Glomerular visceral epithelial cell (primary cell): ENCODE measurements around the gene SCMH1.

Experiments
- DNase-seq: peaks from one replicate; pipeline ENCODE4 v3.0.0-alpha.2; 2016; ENCODE audit errors: extremely low spot score

SCMH1 gene

DNA sequence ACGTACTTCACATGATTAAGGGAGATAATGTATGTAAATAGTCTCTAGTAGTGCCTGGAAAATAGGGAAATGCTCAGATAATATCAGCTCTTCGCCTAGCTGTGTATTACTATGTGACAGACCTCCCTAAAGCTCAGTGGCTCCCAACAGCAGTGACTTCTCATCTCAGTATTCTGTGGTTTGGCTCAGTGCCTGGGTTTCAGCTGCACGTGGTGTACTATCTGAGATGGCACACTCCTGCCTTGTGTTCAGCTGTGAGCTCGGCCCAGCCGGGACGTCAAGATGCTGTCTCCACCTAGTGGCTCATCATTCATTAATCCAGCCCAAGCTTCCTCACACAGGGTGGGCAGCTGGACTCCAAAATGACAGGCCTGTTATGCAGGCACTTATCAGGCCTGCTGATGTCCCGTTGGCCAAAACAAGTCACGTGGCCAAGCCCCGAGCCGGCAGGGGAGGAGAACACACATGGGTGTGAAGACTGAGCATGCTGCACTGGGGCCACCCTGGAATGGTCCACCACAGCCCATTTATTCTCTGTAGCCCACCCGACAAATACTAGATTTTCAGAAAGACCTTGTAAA, 238.4 kb downstream of the SCMH1 start:
- peak; percentile 99 for DNase-seq

GRCh38 chr1:41003127-41003639, 238.9 kb downstream of the SCMH1 start:
- DNase-seq, result no peak

DNA sequence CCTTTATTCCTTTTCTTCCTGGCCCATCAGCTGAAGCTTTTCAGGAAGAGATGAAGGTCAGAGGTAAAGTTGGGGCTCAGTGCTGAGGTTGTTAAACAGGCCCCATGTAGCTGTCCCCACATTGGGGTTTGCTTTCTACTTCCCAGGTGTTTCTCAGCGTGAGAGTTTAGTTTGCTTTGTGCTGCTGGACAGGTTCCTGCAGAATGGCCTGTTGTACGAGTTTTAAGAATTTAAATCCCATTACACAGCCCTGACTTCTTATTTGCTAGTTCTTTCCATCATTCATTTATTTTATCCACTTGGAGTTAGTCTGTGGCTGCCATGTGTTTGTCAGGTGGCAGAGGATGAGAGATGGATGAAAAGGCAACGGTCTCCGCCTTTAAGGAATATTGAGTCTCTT, 243.4 kb downstream of the SCMH1 start:
- no peak for DNase-seq

- DNase-seq, result no peak
These were observed 245.0 kb downstream of the SCMH1 start for GRCh38 chr1:40997096-40997495.

DNA sequence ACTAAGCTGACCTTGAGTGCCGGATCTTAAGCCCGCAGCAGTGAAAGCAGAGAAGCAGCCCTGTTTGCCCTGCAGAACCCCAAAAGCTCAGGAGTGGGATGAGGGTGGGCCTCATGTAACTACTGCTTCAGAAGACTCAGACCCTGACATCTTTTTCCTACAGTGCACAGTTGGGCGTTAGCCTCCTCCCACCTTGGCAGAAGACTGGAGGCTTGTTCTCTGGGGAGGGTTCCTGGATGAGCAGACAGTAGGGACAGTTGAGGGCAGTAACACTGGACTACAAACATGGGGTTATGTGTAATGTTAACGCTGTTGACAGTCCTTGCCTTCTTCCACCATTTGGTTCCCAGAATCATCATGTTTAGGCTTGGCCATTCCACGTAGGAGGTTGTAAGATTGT, 253.0 kb downstream of the SCMH1 start:
- DNase-seq, result no peak

DNA sequence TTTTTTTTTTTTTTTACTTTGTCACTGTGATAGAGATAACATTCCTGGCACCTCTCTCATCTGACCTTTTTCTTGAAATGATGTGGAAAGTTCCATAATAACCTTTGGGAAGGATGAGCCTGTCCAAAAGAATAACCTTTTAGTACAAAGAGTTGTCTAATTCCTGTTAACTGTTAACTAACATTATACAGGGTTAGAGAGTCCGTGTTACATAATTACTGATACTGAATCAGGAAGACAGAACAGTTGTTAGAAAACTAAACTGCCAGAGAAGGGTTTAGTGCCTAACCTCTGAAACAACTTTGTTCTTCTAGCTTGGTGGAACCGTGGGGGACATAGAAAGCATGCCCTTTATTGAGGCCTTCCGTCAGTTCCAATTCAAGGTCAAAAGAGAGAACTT, 253.8 kb downstream of the SCMH1 start:
- no peak for DNase-seq

GRCh38 chr1:40987439-40988276, 254.4 kb downstream of the SCMH1 start:
- no peak for DNase-seq

DNA sequence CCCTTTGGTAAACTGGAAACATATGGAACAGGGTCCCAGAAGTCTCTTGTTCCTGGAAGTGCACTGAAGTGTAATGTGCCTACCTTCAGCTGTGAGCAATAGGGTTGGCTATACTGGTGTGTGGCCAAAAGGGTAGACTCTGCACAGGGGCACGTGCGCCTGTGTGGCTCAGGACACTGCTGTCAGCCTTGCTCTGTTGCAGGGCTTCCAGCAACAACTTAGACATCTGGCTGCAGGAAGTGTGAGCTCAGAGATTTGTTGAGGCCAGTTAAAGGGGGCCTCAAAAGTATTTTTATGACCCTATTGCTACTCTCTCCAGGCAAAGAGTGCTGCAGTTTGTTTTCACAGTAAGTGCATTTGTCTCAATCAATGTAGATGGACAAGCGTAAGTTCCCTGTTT, 255.2 kb downstream of the SCMH1 start:
- no peak for DNase-seq

GRCh38 chr1:40986328-40986783, 255.8 kb downstream of the SCMH1 start:
- no peak for DNase-seq

DNA sequence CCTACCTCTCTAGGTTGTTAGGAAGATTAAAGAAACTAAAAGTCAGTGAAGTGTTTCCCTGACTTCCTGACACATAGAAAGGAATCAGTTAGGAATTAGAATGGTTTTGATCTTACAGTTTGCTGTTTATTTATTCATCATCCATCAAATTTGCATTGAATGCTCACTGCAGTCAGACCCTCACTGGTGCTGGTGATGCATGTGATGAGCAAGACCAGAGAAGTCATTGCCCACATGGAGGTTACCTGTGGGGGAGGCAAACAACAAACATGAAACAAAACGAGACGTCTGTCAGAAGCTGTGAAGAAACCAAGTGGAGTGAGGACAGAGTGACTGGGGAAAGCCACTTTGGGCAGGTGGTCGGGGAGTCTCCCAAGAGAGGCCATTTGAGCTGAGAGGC, 256.2 kb downstream of the SCMH1 start:
- no peak for DNase-seq

- no peak for DNase-seq
These were observed 256.9 kb downstream of the SCMH1 start for GRCh38 chr1:40985161-40985560.

- no peak for DNase-seq
These were observed 257.6 kb downstream of the SCMH1 start for GRCh38 chr1:40984531-40984930.

- DNase-seq, result no peak
These were observed 258.0 kb downstream of the SCMH1 start for GRCh38 chr1:40984066-40984465.

- no peak for DNase-seq
These were observed 258.8 kb downstream of the SCMH1 start for GRCh38 chr1:40983286-40983685.

DNA sequence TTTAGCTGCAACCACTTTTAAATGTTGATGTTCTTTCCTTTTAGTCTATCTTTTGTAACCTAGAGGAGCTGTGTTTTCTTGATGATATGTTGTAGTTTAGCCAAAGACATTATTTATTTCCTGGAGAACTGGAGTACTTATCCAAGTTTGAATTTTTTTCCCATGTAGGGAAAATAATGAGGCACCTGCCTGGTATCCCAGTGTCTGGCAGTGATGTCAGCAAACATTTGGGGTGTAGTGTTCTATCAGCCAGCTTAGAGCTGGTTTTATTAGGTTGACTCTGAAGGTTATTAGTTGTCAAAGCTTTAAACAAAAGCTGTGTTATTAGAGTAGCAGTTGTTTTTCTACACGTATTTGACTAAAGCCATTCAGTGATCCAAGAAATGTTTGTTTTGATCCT, 259.4 kb downstream of the SCMH1 start:
- DNase-seq, result no peak

DNA sequence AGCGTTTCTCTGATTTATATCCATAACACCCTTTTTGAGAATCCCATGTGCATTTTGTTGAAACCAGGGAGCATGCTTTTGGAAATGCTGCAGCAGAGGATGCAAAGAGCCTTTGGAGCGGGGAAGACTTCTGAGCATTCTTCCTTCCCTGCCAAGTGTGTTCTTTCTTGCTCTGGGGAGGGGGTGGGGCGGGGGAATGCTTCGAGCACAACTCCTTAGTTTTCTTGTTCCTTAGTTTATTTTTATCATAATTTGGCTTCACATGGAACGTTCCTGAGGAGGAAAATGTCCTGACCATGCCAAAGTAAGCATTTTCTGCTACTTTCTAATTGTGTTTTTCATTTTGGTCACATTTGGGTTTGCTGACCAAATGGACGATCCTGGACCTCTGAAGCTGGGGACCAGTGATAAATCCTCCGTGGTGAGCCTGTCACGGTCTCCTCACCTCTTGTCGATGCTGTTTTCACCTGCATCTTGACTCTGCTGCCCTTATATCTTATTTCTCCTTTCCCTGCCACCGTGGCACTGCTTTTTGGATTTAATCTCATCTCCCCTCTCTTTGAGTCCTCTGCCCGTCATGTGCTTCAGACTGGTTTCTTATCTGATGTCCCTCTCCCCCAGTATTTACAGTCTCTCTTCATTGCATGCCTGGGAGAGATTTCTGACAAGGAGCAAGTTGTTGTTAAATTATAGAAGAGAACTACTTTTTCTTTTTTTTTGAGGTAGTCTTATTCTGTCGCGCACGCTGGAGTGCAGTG, 260.2 kb downstream of the SCMH1 start:
- DNase-seq, result no peak

DNA sequence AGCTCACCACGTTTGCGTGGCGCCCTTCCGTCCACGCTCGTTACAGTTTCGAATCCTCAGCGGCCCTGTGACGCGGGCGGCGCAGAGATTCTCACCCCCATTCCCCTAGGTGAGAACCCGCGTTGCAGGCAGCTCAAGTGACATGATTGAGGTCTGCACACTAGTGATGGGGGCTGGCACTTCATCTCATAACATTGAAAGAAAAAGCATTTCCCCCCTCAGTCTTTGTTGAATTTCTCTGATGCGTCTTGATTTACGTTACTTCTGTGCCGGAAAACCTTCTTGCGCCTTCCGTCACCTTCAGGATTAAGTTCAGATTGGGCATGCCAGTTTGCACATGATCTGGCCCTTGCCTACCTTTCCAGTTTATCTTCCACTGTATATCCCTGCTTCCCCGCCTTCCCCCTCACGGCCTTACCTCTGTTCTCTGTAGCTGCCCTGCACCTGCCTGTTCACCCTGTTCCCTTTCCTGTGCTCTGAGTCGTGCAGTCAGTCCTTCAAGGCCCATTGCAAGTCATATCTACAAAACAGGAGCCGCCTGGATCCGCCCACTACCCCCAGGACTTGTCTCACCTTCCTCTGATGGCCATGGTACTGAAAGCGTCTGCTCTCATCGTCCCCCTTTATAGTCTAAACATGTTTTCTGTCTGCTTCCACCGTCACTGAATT, 261.5 kb downstream of the SCMH1 start:
- DNase-seq, result peak; percentile 66

DNA sequence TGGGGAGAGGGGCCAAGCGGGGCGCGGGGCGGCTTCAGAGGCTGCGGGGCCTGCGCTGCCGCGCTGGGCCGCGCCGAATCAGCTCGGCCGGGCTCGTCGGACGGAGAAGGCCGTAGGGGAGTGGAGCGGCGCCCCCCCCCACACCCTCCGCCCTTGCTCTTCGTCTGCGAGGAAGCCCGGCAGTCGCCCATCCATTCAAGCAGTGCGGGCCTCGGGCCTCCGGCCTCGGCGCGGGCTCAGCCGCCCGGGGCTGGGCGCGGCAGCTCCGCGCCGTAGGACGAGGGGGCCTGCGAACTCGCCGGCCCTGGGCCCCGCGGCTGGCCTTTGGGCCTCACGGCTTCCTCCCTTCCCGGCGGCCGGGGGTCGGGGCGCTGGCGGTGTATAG, 262.0 kb downstream of the SCMH1 start:
- no peak for DNase-seq

DNA sequence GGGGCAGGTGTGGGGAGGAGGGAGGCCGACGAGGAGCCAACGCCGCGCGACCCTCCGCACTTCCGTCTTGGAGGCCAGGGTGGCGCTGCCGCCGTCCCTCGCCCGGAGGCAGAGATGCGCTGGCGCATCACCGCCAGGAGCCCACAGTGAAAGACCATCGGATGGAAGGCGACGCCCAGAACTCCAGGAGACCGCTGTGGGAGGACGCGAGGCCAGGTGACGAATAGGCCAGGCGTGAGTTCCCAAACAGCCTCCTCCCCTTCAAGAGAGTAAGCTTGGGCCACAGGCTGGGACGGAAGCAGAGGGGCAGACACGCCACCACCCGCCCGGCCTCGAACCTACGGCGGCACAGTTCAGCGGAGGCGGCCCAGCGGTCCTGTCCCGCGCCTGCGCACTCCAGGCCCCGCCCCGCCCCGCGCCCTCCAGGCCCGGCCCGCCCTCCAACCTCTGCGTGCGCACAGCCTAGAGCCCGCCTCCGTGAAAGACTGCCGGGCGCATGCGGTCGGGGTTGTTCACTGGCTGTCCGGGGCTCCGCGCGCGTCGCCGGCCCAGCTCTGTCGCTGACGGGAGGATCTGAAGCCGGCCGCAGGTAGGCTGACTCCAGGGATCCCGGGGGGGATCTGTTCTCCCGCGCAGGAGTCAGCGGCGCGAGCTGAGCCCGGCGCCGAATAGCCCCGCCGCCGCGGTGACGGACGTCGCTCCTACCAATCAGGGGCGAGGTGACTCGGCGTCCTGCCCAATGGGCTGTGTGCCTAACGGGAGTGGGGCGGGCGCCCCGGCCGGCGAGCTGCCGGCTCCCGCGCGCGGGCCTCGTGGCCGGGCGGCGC, 262.7 kb downstream of the SCMH1 start, which contains the start of gene CTPS1:
Gene CTPS1, plus strand, starts transcription at position 456 of the 827 bp plus-strand sequence. CDS start 3,595 bp downstream, outside the sequence.
- peak; percentile 95 for DNase-seq

DNA sequence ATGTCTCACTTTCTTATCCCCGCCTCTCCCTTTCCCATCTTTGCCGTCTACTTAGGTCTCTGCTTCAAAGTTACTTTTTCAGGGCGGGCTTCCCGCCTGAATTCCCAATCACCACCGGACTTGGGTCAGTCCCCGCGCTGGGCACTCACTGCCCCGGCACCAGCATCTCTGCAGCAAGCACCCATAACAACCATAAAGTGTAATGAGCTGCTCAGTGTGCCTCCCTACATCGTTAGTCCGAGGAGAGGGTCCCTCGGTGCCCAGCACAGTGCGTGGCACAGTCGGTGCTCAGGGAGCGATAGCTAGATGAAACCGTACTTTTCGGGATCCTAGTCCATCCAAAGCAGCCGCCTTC, 263.2 kb downstream of the SCMH1 start:
- no peak for DNase-seq

DNA sequence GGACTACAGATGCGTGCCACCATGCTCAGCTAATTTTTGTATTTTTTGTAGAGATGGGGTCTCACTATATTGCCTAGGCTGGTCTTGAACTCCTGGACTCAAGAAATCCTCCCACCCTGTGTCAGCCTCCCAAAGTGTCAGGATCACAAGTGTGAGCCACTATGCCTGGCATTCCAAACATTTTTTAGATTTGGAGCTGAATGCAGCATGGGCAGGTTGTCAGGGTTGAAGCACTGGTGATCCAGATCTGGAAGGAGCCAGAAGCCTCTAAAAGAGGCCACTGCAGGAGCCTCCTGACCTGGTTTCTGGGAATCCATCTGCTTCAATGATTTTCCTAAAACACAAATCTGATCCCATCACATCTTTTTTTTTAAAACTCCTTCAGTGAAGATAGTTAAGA, 264.4 kb downstream of the SCMH1 start:
- DNase-seq, result no peak
